GM21723 (cell line): ENCODE results near the gene ARL15.

Source experiments
- ATAC-seq: cut with Tn5 transposase; IDR thresholded peaks from one replicate; pipeline ENCODE4 v1.9.1; 2021; ENCODE audit warnings: mild to moderate bottlenecking, moderate library complexity; ENCODE audit not compliant: unreplicated experiment

ARL15 gene

GRCh38 chr5:54162184-54162583 is 148.2 kb downstream of the ARL15 start:
- ATAC-seq = no peak

GRCh38 chr5:54160329-54160728 is 150.0 kb downstream of the ARL15 start:
- ATAC-seq = no peak

- ATAC-seq = no peak
These were observed 150.5 kb downstream of the ARL15 start for GRCh38 chr5:54159893-54160195.

- no peak for ATAC-seq
These were observed 151.1 kb downstream of the ARL15 start for GRCh38 chr5:54159153-54159892.

GRCh38 chr5:54156577-54156976 is 153.8 kb downstream of the ARL15 start:
- ATAC-seq = no peak

GRCh38 chr5:54150841-54151240 is 159.5 kb downstream of the ARL15 start:
- no peak for ATAC-seq

- no peak for ATAC-seq
These were observed 161.5 kb downstream of the ARL15 start for GRCh38 chr5:54148858-54149257.

GRCh38 chr5:54148067-54148845 is 162.1 kb downstream of the ARL15 start:
- no peak for ATAC-seq

GRCh38 chr5:54146916-54147315 is 163.5 kb downstream of the ARL15 start:
- ATAC-seq = no peak

- ATAC-seq = no peak
These were observed 164.0 kb downstream of the ARL15 start for GRCh38 chr5:54146390-54146789.

GRCh38 chr5:54140247-54140840 is 170.0 kb downstream of the ARL15 start:
- no peak for ATAC-seq

- ATAC-seq = no peak
These were observed 173.6 kb downstream of the ARL15 start for GRCh38 chr5:54136516-54137440.

- ATAC-seq = no peak
These were observed 175.3 kb downstream of the ARL15 start for GRCh38 chr5:54135042-54135441.

GRCh38 chr5:54133917-54134316 is 176.5 kb downstream of the ARL15 start:
- ATAC-seq = no peak

- no peak for ATAC-seq
These were observed 189.9 kb downstream of the ARL15 start for GRCh38 chr5:54120473-54120872.

- no peak for ATAC-seq
These were observed 192.4 kb downstream of the ARL15 start for GRCh38 chr5:54117957-54118356.

GRCh38 chr5:54115735-54116403 is 194.5 kb downstream of the ARL15 start:
- ATAC-seq = no peak

- ATAC-seq = no peak
These were observed 197.3 kb downstream of the ARL15 start for GRCh38 chr5:54113060-54113459.

- ATAC-seq = no peak
These were observed 200.6 kb downstream of the ARL15 start for GRCh38 chr5:54109626-54110330.

GRCh38 chr5:54108136-54108535 is 202.2 kb downstream of the ARL15 start:
- ATAC-seq = no peak
